K562 (cell line): ENCODE measurements around the gene KRT76. TPM values are rescaled to one million over a fixed set of nuclear protein-coding genes. Genes with fewer than 3 reads are reported as not detected.

Experiments
- PML ChIP-seq: IDR thresholded peaks from 2 replicates; pipeline ENCODE4 v1.6.1; 2012; ENCODE audit warnings: low read length, inconsistent platforms
- RB1 ChIP-seq: fragments of 450-650 bp; IDR thresholded peaks from 2 replicates; pipeline ENCODE4 v1.6.1; 2017; ENCODE audit warnings: low read depth, mild to moderate bottlenecking
- SMAD3 ChIP-seq: fragments of 450-650 bp; formaldehyde crosslinking; conservative IDR thresholded peaks from 2 replicates; pipeline ENCODE4 v1.4.0; 2020; ENCODE audit warnings: mild to moderate bottlenecking
- ZBTB40 ChIP-seq, 2 experiments: fragments of 450-650 bp in 1 of 2; sonication (generic) in 1 of 2; formaldehyde crosslinking in 1 of 2; IDR thresholded peaks; 2 replicates each; pipeline versions ENCODE4 v1.7.1 to v1.9.0; 2016 to 2022; ENCODE audit warnings: inconsistent platforms in 1 of 2, mild to moderate bottlenecking in 1 of 2, missing genetic modification reagents in 1 of 2
- ZNF764 ChIP-seq: fragments of 250-450 bp; sonication (Bioruptor Pico); IDR thresholded peaks from 2 replicates; pipeline ENCODE4 v1.4.0; 2020; ENCODE audit warnings: low read depth, mild to moderate bottlenecking, moderate library complexity
- polyA plus RNA-seq, 8 experiments: library from polyadenylated mRNA; depleted of rRNA in 4 of 8; stranded (reverse) in 5 of 8; unstranded in 3 of 8; fragments of >200 nt; fragmentation: Nextera tagmentation in 2 of 8; fragmentation: Illumina TruSeq in 1 of 8; extraction: Ambion mirVana in 2 of 8; extraction: Trizol in 1 of 8; gene quantifications; 2 replicates each; pipeline versions ENCODE4 v1.2.1 to v1.2.3, GENCODE V29; 2011 to 2014; ENCODE audit warnings: inconsistent platforms in 1 of 8, missing spikeins in 1 of 8
- total RNA-seq, 7 experiments: library from RNA; depleted of rRNA in 6 of 7; stranded (reverse); fragments of >200 nt in 6 of 7; fragmentation: Illumina TruSeq in 2 of 7; extraction: Trizol in 2 of 7; gene quantifications; 2 replicates each; pipeline versions ENCODE4 v1.2.1 to v1.2.3, GENCODE V29; 2011 to 2021; ENCODE audit warnings: low replicate concordance in 1 of 7
- TF ChIP-seq, protein P1 (sequence below), 2 experiments: fragments of 450-650 bp; IDR thresholded peaks; 2 replicates each; pipeline ENCODE4 v1.6.1; 2016
- TF ChIP-seq, protein P2 (sequence below): sonication (generic); formaldehyde crosslinking; IDR thresholded peaks from 2 replicates; pipeline ENCODE4 v1.9.0; 2022; ENCODE audit warnings: mild to moderate bottlenecking, missing genetic modification reagents
- TF ChIP-seq, protein P3 (sequence below): fragments of 450-650 bp; IDR thresholded peaks from 2 replicates; pipeline ENCODE4 v1.6.1; 2017; ENCODE audit warnings: antibody characterized with exemption, mild to moderate bottlenecking

KRT76 gene
- total and polyA plus RNA-seq, 9 of the 15 experiments (the other 6 are each of a cell fraction or from before 2014, with no cell fraction given): not detected

DNA sequence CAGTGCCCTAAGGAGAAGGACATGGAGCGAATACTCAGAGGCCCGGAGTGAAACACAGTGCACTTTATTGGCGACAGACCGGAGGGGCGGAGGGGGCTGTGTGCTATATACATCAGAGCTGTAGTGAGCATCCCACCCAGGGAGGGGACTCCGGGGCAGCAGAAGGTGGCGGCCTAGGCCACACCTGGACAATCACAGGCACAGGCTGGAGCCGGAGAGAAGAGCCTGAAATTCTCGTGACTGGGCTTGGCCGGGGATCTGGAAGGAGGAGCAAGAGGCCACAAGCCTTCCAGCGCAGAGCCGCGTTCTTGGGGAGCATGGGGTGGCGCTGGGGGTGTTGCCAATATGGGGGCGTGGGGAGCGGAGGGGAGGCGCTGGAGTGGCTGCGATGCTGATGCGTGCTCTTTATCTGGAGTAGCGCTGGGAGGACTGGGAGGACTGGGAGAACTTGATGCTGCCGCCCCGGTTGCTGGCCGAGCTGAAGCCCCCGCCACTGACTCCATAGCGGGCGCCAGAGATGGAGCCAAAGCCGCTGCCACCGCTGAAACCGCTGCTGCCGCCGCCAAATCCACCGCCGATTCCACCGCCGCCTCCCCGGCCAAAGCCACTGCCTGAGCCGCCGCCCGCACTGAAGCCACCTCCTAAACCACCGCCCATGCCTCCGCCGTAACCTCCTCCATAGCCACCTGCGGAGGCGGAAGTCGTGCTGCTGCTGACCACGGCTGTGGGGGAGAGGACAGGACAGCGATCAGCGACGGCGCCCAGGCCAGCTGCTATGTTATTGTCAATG lies 12.7 kb upstream of the KRT76 start (continued):
- TF ChIP-seq ZBTB40 (IDR thresholded peaks at IDR 0.05): 0 out of 2 replicates have a peak, but pooled peaks have one; percentile 29
- no peak for TF ChIP-seq ZBTB40 (CRISPR knock-in tag; IDR thresholded peaks at IDR 0.05)
- TF ChIP-seq, protein P1, sequence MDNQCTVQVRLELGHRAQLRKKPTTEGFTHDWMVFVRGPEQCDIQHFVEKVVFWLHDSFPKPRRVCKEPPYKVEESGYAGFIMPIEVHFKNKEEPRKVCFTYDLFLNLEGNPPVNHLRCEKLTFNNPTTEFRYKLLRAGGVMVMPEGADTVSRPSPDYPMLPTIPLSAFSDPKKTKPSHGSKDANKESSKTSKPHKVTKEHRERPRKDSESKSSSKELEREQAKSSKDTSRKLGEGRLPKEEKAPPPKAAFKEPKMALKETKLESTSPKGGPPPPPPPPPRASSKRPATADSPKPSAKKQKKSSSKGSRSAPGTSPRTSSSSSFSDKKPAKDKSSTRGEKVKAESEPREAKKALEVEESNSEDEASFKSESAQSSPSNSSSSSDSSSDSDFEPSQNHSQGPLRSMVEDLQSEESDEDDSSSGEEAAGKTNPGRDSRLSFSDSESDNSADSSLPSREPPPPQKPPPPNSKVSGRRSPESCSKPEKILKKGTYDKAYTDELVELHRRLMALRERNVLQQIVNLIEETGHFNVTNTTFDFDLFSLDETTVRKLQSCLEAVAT (IDR thresholded peaks at IDR 0.05): peak in 1 of 2 experiments; percentile 60; a peak in 1 of 4 replicates
- no peak for TF ChIP-seq PML
- TF ChIP-seq, protein P2, sequence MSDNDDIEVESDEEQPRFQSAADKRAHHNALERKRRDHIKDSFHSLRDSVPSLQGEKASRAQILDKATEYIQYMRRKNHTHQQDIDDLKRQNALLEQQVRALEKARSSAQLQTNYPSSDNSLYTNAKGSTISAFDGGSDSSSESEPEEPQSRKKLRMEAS (CRISPR knock-in tag): peak; percentile 48
- TF ChIP-seq SMAD3 (CRISPR knock-in tag): no peak
- TF ChIP-seq, protein P3, sequence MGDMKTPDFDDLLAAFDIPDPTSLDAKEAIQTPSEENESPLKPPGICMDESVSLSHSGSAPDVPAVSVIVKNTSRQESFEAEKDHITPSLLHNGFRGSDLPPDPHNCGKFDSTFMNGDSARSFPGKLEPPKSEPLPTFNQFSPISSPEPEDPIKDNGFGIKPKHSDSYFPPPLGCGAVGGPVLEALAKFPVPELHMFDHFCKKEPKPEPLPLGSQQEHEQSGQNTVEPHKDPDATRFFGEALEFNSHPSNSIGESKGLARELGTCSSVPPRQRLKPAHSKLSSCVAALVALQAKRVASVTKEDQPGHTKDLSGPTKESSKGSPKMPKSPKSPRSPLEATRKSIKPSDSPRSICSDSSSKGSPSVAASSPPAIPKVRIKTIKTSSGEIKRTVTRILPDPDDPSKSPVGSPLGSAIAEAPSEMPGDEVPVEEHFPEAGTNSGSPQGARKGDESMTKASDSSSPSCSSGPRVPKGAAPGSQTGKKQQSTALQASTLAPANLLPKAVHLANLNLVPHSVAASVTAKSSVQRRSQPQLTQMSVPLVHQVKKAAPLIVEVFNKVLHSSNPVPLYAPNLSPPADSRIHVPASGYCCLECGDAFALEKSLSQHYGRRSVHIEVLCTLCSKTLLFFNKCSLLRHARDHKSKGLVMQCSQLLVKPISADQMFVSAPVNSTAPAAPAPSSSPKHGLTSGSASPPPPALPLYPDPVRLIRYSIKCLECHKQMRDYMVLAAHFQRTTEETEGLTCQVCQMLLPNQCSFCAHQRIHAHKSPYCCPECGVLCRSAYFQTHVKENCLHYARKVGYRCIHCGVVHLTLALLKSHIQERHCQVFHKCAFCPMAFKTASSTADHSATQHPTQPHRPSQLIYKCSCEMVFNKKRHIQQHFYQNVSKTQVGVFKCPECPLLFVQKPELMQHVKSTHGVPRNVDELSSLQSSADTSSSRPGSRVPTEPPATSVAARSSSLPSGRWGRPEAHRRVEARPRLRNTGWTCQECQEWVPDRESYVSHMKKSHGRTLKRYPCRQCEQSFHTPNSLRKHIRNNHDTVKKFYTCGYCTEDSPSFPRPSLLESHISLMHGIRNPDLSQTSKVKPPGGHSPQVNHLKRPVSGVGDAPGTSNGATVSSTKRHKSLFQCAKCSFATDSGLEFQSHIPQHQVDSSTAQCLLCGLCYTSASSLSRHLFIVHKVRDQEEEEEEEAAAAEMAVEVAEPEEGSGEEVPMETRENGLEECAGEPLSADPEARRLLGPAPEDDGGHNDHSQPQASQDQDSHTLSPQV: peak; percentile 53; the same call in 1 of the 2 replicates
- 0 out of 2 replicates have a peak, but pooled peaks have one; percentile 10 for TF ChIP-seq RB1
- no peak for TF ChIP-seq ZNF764 (CRISPR knock-in tag)
